CD14-positive monocyte (primary cell): Measurements from ENCODE around the gene USP54. TPM values are rescaled to one million over a fixed set of nuclear protein-coding genes. Genes with fewer than 3 reads are reported as not detected.
"Not testable (repeated sequence)": the region's sequence is repeated elsewhere in the genome, so short reads cannot be mapped to it uniquely, and the experiment has no call there.

ENCODE experiments used
- DNase-seq, 3 donors: peaks; one replicate each; pipeline ENCODE4 v3.0.0-alpha.2; 2011 to 2022
- H2AFZ ChIP-seq: 2 replicates; pipeline ENCODE4 v1.6.0; 2012; ENCODE audit warnings: mild to moderate bottlenecking, low read depth, low read length, inconsistent platforms; ENCODE audit not compliant: insufficient read depth, poor library complexity, severe bottlenecking
- H3K27ac ChIP-seq, 2 donors: 1 replicate in 1 of 2; 2 replicates in 1 of 2; pipeline ENCODE4 v1.5.1; 2012 to 2013; ENCODE audit warnings: low read length in 2 of 2, control low read depth in 1 of 2, inconsistent platforms in 1 of 2, low read depth in 1 of 2, mild to moderate bottlenecking in 1 of 2
- H3K27me3 ChIP-seq, 2 donors: one replicate each; pipeline versions ENCODE4 v1.6.0 to v1.6.1; 2011 to 2013; ENCODE audit warnings: low read length in 2 of 2; ENCODE audit not compliant: control insufficient read depth in 2 of 2, insufficient read depth in 2 of 2
- H3K36me3 ChIP-seq, 2 donors: replicated peaks in 1 of 2; 1 replicate in 1 of 2; 2 replicates in 1 of 2; pipeline versions ENCODE4 v1.5.1 to v1.6.1; 2012 to 2013; ENCODE audit warnings: low read length in 2 of 2, control low read depth in 1 of 2, inconsistent platforms in 1 of 2, mild to moderate bottlenecking in 1 of 2; ENCODE audit not compliant: insufficient read depth in 2 of 2, control insufficient read depth in 1 of 2
- H3K4me1 ChIP-seq, 2 donors: 1 replicate in 1 of 2; 2 replicates in 1 of 2; pipeline versions ENCODE4 v1.5.1 to v1.6.1; 2012 to 2013; ENCODE audit warnings: low read length in 2 of 2, control low read depth in 1 of 2, inconsistent platforms in 1 of 2, mild to moderate bottlenecking in 1 of 2, moderate library complexity in 1 of 2; ENCODE audit not compliant: insufficient read depth in 2 of 2, control insufficient read depth in 1 of 2
- H3K4me2 ChIP-seq: replicated peaks from 2 replicates; pipeline ENCODE3; 2012; ENCODE audit warnings: low read length, moderate library complexity, mild to moderate bottlenecking; ENCODE audit not compliant: poor library complexity, severe bottlenecking; ENCODE audit errors: extremely low read depth
- H3K4me3 ChIP-seq, 3 experiments: fragments of 200-600 bp in 1 of 3; sonication (generic) in 1 of 3; replicated peaks in 1 of 3; 1 replicate in 2 of 3; 2 replicates in 1 of 3; pipeline ENCODE4 v1.5.1; 2011 to 2013; ENCODE audit warnings: low read length in 3 of 3, mild to moderate bottlenecking in 3 of 3, control low read depth in 2 of 3, low read depth in 2 of 3, inconsistent platforms in 1 of 3, moderate library complexity in 1 of 3
- H3K79me2 ChIP-seq: 2 replicates; pipeline ENCODE4 v1.6.0; 2012; ENCODE audit warnings: mild to moderate bottlenecking, control low read depth, inconsistent platforms, low read length, moderate library complexity; ENCODE audit not compliant: insufficient read depth
- H3K9ac ChIP-seq: 2 replicates; pipeline ENCODE4 v1.6.0; 2017; ENCODE audit warnings: low read length, mild to moderate bottlenecking; ENCODE audit not compliant: insufficient read depth, poor library complexity, severe bottlenecking
- H3K9me3 ChIP-seq, 2 donors: replicated peaks in 1 of 2; 1 replicate in 1 of 2; 2 replicates in 1 of 2; pipeline versions ENCODE4 v1.5.1 to v1.6.1; 2012 to 2013; ENCODE audit warnings: low read length in 2 of 2, control low read depth in 1 of 2; ENCODE audit not compliant: control insufficient read depth in 1 of 2, insufficient read depth in 1 of 2
- H4K20me1 ChIP-seq: 2 replicates; pipeline ENCODE4 v1.6.0; 2012; ENCODE audit warnings: mild to moderate bottlenecking, low read length, control low read depth, moderate library complexity; ENCODE audit not compliant: insufficient read depth
- H3K27ac Mint-ChIP-seq, 7 donors: one replicate each; pipeline ENCODE4 v1.8.0; 2020; ENCODE audit warnings: mild to moderate bottlenecking in 7 of 7, mixed read lengths in 7 of 7, moderate library complexity in 6 of 7, inconsistent platforms in 2 of 7
- H3K27me3 Mint-ChIP-seq, 3 donors: one replicate each; pipeline ENCODE4 v1.8.0; 2021 to 2022; ENCODE audit warnings: low read depth in 3 of 3, mild to moderate bottlenecking in 3 of 3, mixed read lengths in 3 of 3, moderate library complexity in 3 of 3, inconsistent platforms in 1 of 3
- H3K36me3 Mint-ChIP-seq, 2 donors: one replicate each; pipeline ENCODE4 v1.8.0; 2020; ENCODE audit warnings: mixed read lengths in 2 of 2, inconsistent platforms in 1 of 2, mild to moderate bottlenecking in 1 of 2
- H3K4me1 Mint-ChIP-seq: one replicate; pipeline ENCODE4 v1.8.0; 2020; ENCODE audit warnings: mild to moderate bottlenecking, mixed read lengths
- H3K4me3 Mint-ChIP-seq, 2 donors: one replicate each; pipeline ENCODE4 v1.8.0; 2020; ENCODE audit warnings: mild to moderate bottlenecking in 2 of 2, mixed read lengths in 2 of 2, moderate library complexity in 1 of 2
- H3K9me3 Mint-ChIP-seq, 7 donors: one replicate each; pipeline ENCODE4 v1.8.0; 2020 to 2022; ENCODE audit warnings: mixed read lengths in 7 of 7, mild to moderate bottlenecking in 6 of 7, moderate library complexity in 6 of 7, inconsistent platforms in 2 of 7
- WGBS: methylation state at CpG from one replicate; pipeline ENCODE4 v1.1.5; 2013; ENCODE audit warnings: missing lambda C conversion rate; ENCODE audit not compliant: insufficient coverage; 5-methylcytosine and 5-hydroxymethylcytosine counted together
- intact Hi-C, 2 donors: fragments of 100-400 bp; cut with micrococcal nuclease; formaldehyde crosslinking; loops; one replicate each; pipeline versions ENCODE4 v1.15.0 to v1.15.1; 2023
- polyA plus RNA-seq, 3 donors: library from polyadenylated mRNA; depleted of rRNA in 1 of 3; unstranded in 2 of 3; stranded (reverse) in 1 of 3; fragments of 300-500 nt in 2 of 3; fragments of >200 nt in 1 of 3; fragmentation: Illumina TruSeq in 2 of 3; gene quantifications; 1 replicate in 2 of 3; 2 replicates in 1 of 3; pipeline ENCODE4 v1.2.3, GENCODE V29; 2012 to 2021
- TF ChIP-seq, protein P1 (sequence below): fragments of 200-600 bp; IDR thresholded peaks from one replicate; pipeline ENCODE4 v1.8.0; 2022; ENCODE audit warnings: antibody characterized with exemption, mild to moderate bottlenecking

USP54 gene
- polyA plus RNA-seq, 3 donors, result 0.28 to 2.4 (median 0.55) TPM

DNA sequence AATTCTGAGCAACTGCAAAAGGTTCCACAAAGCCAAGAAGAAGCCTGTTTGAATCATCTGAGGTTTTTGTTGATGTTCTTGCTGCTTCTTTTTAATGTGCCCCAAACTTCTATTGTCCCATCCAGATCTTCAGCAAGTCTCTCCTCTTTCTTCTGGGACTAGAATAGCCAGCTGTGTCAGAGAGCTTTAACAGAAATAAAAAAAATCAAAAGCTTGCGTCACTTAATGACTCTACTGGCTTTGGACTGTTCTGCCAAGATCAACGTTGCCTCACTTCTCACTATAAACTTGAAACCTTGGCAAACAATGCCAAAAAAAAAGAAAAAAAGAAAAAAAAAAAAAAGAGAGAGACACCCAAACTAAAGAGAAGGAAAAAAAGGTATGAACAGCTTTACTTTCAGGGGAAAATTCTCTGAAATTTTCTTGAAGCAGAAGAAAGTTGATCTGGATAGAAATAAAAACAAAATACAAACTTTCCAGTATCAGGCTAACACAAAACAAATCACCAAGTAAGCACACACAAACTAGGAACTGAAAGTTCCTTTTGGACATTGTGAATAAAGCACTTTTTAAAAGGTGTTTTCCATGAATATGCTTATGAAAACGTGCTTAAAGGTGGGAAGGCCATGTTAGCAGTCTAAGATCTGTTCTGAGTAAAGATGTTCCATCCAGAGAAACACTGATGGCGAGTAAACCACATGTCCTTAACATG is 14.8 kb downstream of the USP54 start:
- Mint-ChIP-seq H3K36me3 (no peaks in the 10 kb centered on the region), H3K27me3 (peaks cover 0 to 2% (median 2%) of the 10 kb centered on the region in 3 donors), H3K4me3 (no peak overlapping the region), H3K9me3 (no peaks in the 10 kb centered on the region), H3K27ac (peak overlapping the region in 1 of 7 donors; percentile 1), H3K4me1 (peaks cover 8% of the 10 kb centered on the region)
- no peaks in the 10 kb centered on the region for H3K27me3 ChIP-seq
- no peaks in the 10 kb centered on the region for H3K36me3 ChIP-seq
- no peak for DNase-seq
- intact Hi-C loops, result no loop called here
- no peaks in the 10 kb centered on the region for H3K9me3 ChIP-seq
- H3K4me2 ChIP-seq, result no peak overlapping the region
- TF ChIP-seq, protein P1, sequence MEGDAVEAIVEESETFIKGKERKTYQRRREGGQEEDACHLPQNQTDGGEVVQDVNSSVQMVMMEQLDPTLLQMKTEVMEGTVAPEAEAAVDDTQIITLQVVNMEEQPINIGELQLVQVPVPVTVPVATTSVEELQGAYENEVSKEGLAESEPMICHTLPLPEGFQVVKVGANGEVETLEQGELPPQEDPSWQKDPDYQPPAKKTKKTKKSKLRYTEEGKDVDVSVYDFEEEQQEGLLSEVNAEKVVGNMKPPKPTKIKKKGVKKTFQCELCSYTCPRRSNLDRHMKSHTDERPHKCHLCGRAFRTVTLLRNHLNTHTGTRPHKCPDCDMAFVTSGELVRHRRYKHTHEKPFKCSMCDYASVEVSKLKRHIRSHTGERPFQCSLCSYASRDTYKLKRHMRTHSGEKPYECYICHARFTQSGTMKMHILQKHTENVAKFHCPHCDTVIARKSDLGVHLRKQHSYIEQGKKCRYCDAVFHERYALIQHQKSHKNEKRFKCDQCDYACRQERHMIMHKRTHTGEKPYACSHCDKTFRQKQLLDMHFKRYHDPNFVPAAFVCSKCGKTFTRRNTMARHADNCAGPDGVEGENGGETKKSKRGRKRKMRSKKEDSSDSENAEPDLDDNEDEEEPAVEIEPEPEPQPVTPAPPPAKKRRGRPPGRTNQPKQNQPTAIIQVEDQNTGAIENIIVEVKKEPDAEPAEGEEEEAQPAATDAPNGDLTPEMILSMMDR, result no peak
- H3K4me1 ChIP-seq, result peaks cover 0 to 7% of the 10 kb centered on the region in 2 donors
- no peak overlapping the region for H3K4me3 ChIP-seq
- no peak overlapping the region for H3K9ac ChIP-seq
- no peak overlapping the region for H2AFZ ChIP-seq
- no peaks in the 10 kb centered on the region for H3K79me2 ChIP-seq
- no CpG with 5 or more reads among the region's 4 CpGs for WGBS
- H3K27ac ChIP-seq, result no peak overlapping the region
- no peaks in the 10 kb centered on the region for H4K20me1 ChIP-seq

- H3K36me3 ChIP-seq, DNase-seq, H3K27ac ChIP-seq, intact Hi-C loops, H3K4me3 Mint-ChIP-seq, H3K9me3 ChIP-seq, H3K4me2 ChIP-seq, H3K36me3 Mint-ChIP-seq, H3K4me3 ChIP-seq, H3K4me1 ChIP-seq, H3K9ac ChIP-seq, H3K79me2 ChIP-seq, H3K27me3 Mint-ChIP-seq, H3K4me1 Mint-ChIP-seq, H3K27me3 ChIP-seq, H3K9me3 Mint-ChIP-seq, H2AFZ ChIP-seq, H4K20me1 ChIP-seq: not testable (repeated sequence)
- peak overlapping the region in 1 of 7 donors; percentile 5 for H3K27ac Mint-ChIP-seq
- 100% methylated on average over 1 of the region's 7 CpGs for WGBS
Observed at GRCh38 chr10:73567025-73567424, 24.1 kb downstream of the USP54 start.
